GM23248 (cell line): Measurements from ENCODE around the gene BMP10. TPM values are rescaled to one million over a fixed set of nuclear protein-coding genes. Genes with fewer than 3 reads are reported as not detected.

ENCODE experiments used
- DNase-seq: peaks from one replicate; pipeline ENCODE4 v3.0.0-alpha.2; 2015
- H2AFZ ChIP-seq: fragments of 200-600 bp; sonication (generic); 2 replicates; pipeline ENCODE4 v1.6.1; 2016; ENCODE audit warnings: antibody characterized with exemption
- H3F3A ChIP-seq: fragments of 200-600 bp; sonication (generic); 2 replicates; pipeline ENCODE4 v1.6.1; 2016; ENCODE audit warnings: mild to moderate bottlenecking, antibody characterized with exemption, mixed run types; ENCODE audit not compliant: insufficient read depth
- H3K27ac ChIP-seq: fragments of 200-600 bp; sonication (generic); 2 replicates; pipeline ENCODE4 v1.5.1; 2016; ENCODE audit warnings: mild to moderate bottlenecking
- H3K27me3 ChIP-seq: fragments of 200-600 bp; sonication (generic); replicated peaks from 2 replicates; pipeline ENCODE4 v1.6.1; 2016; ENCODE audit warnings: mild to moderate bottlenecking; ENCODE audit not compliant: insufficient read depth
- H3K36me3 ChIP-seq: fragments of 200-600 bp; sonication (generic); 2 replicates; pipeline ENCODE4 v1.6.1; 2016; ENCODE audit warnings: low read depth, mild to moderate bottlenecking
- H3K4me1 ChIP-seq: fragments of 200-600 bp; sonication (generic); 2 replicates; pipeline ENCODE4 v1.6.1; 2016; ENCODE audit warnings: mild to moderate bottlenecking; ENCODE audit not compliant: insufficient read depth
- H3K4me2 ChIP-seq: fragments of 200-600 bp; sonication (generic); one replicate; pipeline ENCODE4 v1.6.1; 2016; ENCODE audit warnings: mild to moderate bottlenecking; ENCODE audit not compliant: unreplicated experiment
- H3K4me3 ChIP-seq: fragments of 200-600 bp; sonication (generic); 2 replicates; pipeline ENCODE4 v1.5.1; 2016; ENCODE audit warnings: mild to moderate bottlenecking
- H3K79me2 ChIP-seq: fragments of 200-600 bp; sonication (generic); 2 replicates; pipeline ENCODE4 v1.6.1; 2016; ENCODE audit warnings: mild to moderate bottlenecking; ENCODE audit not compliant: insufficient read depth
- H3K9ac ChIP-seq: fragments of 200-600 bp; sonication (generic); 2 replicates; pipeline ENCODE4 v1.6.1; 2016; ENCODE audit warnings: mild to moderate bottlenecking
- H3K9me2 ChIP-seq: fragments of 200-600 bp; sonication (generic); 2 replicates; pipeline ENCODE4 v1.6.1; 2016; ENCODE audit warnings: mixed run types, mild to moderate bottlenecking, moderate library complexity; ENCODE audit not compliant: insufficient read depth
- H3K9me3 ChIP-seq: fragments of 200-600 bp; sonication (generic); one replicate; pipeline ENCODE4 v1.6.1; 2017; ENCODE audit warnings: low read depth
- H4K20me1 ChIP-seq: fragments of 200-600 bp; sonication (generic); 2 replicates; pipeline ENCODE4 v1.6.0; 2016; ENCODE audit not compliant: insufficient read depth
- EZH2 ChIP-seq: fragments of 200-600 bp; sonication (generic); IDR thresholded peaks from 2 replicates; pipeline ENCODE4 v1.6.1; 2018; ENCODE audit warnings: antibody characterized with exemption, mild to moderate bottlenecking; ENCODE audit not compliant: insufficient read depth, poor library complexity, severe bottlenecking
- EZH2phosphoT487 ChIP-seq: fragments of 200-600 bp; sonication (generic); IDR thresholded peaks from 2 replicates; pipeline ENCODE4 v1.6.1; 2018; ENCODE audit warnings: antibody characterized with exemption, moderate library complexity, mild to moderate bottlenecking, low read depth; ENCODE audit not compliant: insufficient read depth
- WGBS, 2 experiments: methylation state at CpG; one replicate each; pipeline ENCODE4 v1.1.6; 2015 to 2017; ENCODE audit warnings: low lambda C conversion rate in 2 of 2, low coverage in 1 of 2; ENCODE audit errors: missing lambda C conversion rate in 2 of 2; 5-methylcytosine and 5-hydroxymethylcytosine counted together
- in situ Hi-C: fragments of 300-500 bp; cut with MboI; formaldehyde crosslinking; loops from 2 replicates; pipeline ENCODE4 v1.15.0; 2020
- polyA plus RNA-seq: library from polyadenylated mRNA; unstranded; fragments of >200 nt; fragmentation: Nextera tagmentation; extraction: Ambion mirVana; gene quantifications from 2 replicates; pipeline ENCODE4 v1.2.1, GENCODE V29; 2016
- total RNA-seq: library from RNA; depleted of rRNA; stranded (reverse); fragments of >200 nt; shearing (Covaris generic); gene quantifications from 2 replicates; pipeline ENCODE4 v1.2.3, GENCODE V29; 2014

Gene BMP10
- total and polyA plus RNA-seq, 2 experiments from 2014 or later, result not detected

DNA sequence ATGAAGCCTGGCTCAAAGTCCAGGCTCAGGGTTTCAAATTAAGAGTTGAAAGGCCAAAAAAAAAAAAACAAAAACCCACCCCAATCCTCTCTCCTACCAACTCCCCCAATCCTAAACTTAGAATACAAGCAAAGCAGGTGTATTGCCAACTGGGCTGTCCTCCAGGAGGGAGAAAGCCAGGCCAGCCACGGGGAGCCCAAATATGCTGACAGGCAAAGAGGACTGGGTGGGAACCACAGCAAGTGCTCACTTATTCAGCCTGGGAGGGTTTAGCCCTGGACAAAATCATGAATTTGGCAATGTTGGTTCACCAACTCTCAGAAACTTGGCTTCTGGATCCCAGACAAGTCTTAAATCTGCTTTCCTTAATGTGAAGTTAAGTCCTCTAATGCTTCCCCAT is 45.0 kb upstream of the BMP10 start:
- no peaks in the 10 kb centered on the region for H3K9me2 ChIP-seq
- H4K20me1 ChIP-seq, result no peaks in the 10 kb centered on the region
- no peak for DNase-seq
- no peaks in the 10 kb centered on the region for H3K4me1 ChIP-seq
- H3K4me3 ChIP-seq, result no peak overlapping the region
- no peak overlapping the region for H3K9ac ChIP-seq
- in situ Hi-C loops, result loop anchor here (10.0 kb wide), 1 partner anchor 431 kb away; no protein-coding TSS in a partner anchor
- no peaks in the 10 kb centered on the region for H3K36me3 ChIP-seq
- H3K79me2 ChIP-seq, result no peaks in the 10 kb centered on the region
- no peaks in the 10 kb centered on the region for H3K9me3 ChIP-seq
- H2AFZ ChIP-seq, result no peak overlapping the region
- peaks cover 8% of the 10 kb centered on the region; the same call in 1 of the 2 replicates for H3K27me3 ChIP-seq
- 0% methylated on average over 1 of the region's 1 CpG for WGBS, 2 experiments
- no peak overlapping the region for H3K27ac ChIP-seq
- H3K4me2 ChIP-seq, result no peak overlapping the region
- no peaks in the 10 kb centered on the region for H3F3A ChIP-seq
- TF ChIP-seq EZH2phosphoT487, result no peak
- no peak for TF ChIP-seq EZH2

DNA sequence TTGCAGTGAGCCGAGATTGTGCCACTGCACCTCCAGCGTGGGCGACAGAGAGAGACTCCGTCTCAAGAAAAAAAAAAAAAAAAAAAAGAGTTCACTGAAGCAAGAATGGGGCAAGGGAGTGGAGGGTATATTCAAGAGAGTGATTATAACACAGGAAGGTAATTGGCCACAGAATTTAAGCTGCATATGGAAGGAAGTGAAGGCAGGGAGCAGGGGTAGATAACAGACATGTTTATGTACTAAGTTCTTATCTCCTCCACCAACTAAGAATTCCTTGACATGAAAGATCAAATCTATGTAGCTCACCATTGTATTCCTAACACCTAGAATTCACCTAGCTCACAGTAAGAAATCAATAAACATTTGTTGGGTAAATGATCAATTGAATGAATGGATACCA is 44.2 kb upstream of the BMP10 start:
- Histone ChIP-seq H4K20me1 (no peaks in the 10 kb centered on the region), H3K4me1 (no peaks in the 10 kb centered on the region), H3K27ac (no peak overlapping the region), H3F3A (no peaks in the 10 kb centered on the region), H3K9ac (no peak overlapping the region), H3K27me3 (peaks cover 8% of the 10 kb centered on the region; the same call in 1 of the 2 replicates), H2AFZ (no peak overlapping the region), H3K4me2 (no peak overlapping the region), H3K9me2 (no peaks in the 10 kb centered on the region), H3K4me3 (no peak overlapping the region), H3K9me3 (no peaks in the 10 kb centered on the region), H3K36me3 (no peaks in the 10 kb centered on the region), H3K79me2 (no peaks in the 10 kb centered on the region)
- no peak for DNase-seq
- in situ Hi-C loops, result loop anchor here (10.0 kb wide), 1 partner anchor 431 kb away; no protein-coding TSS in a partner anchor
- TF ChIP-seq EZH2phosphoT487 (no peak), EZH2 (no peak)
- 85 to 87% methylated on average over 4 of the region's 4 CpGs for WGBS, 2 experiments

DNA sequence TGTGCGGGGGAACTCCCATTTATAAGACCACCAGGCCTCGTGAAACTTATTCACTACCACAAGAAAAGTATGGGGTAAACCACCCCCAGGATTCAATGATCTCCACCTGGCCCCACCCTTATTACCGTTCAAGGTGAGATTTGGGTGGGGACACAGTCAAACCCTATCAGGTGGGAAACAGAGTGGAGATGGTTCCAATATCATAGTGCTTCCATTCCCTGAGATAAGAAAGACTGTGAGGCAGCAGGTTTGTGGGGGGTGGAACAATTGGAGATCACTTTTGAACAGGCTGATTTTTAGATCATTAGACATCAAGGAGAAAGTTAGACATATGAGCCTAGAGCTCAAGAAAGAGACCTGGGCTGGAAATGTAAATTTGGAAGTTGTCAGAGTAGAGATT is 42.2 kb upstream of the BMP10 start:
- WGBS, 2 experiments, result 68% methylated on average over 2 to 3 of the region's 3 CpGs
- no peaks in the 10 kb centered on the region for H4K20me1 ChIP-seq

DNA sequence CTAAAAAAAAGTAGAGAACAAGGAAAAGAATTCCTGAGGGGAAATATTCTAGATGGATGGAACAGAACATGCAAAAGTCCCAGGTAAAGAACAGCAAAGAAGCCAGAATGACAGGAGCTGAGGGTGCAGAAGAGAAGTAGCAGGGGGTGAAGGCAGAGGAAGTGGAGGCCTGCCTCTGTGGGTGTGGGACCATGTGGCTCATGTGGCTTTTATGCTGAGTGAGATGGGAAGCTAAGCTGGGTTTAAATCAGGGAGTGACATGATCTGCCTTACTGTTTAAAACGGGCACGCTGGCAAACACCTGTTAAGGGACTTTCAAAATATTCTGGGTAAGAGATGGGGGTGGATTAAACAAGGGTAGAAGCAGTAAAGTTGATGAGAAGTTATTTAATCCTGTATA is 41.5 kb upstream of the BMP10 start:
- Histone ChIP-seq H3K9me3 (no peaks in the 10 kb centered on the region), H3K4me1 (peaks cover 6% of the 10 kb centered on the region), H3K4me3 (no peak overlapping the region), H4K20me1 (no peaks in the 10 kb centered on the region), H3K9me2 (no peaks in the 10 kb centered on the region), H3K79me2 (no peaks in the 10 kb centered on the region), H3K27me3 (peaks cover 8% of the 10 kb centered on the region; the same call in 1 of the 2 replicates), H3K27ac (no peak overlapping the region), H3K4me2 (no peak overlapping the region), H3F3A (no peaks in the 10 kb centered on the region), H3K9ac (no peak overlapping the region), H3K36me3 (no peaks in the 10 kb centered on the region), H2AFZ (no peak overlapping the region)
- DNase-seq, result no peak
- 19 to 28% methylated on average over 1 to 2 of the region's 2 CpGs for WGBS, 2 experiments
- no peak for TF ChIP-seq EZH2phosphoT487
- no peak for TF ChIP-seq EZH2
- in situ Hi-C loops, result loop anchor here (10.0 kb wide), 1 partner anchor 428 kb away; no protein-coding TSS in a partner anchor

More for the DNA sequence above, 42.2 kb upstream of the BMP10 start:
- TF ChIP-seq EZH2phosphoT487 (no peak), EZH2 (no peak)
- no peaks in the 10 kb centered on the region for H3F3A ChIP-seq
- H3K27me3 ChIP-seq, result peaks cover 8% of the 10 kb centered on the region; the same call in 1 of the 2 replicates
- in situ Hi-C loops, result loop anchor here (10.0 kb wide), 1 partner anchor 429 kb away; no protein-coding TSS in a partner anchor
- no peaks in the 10 kb centered on the region for H3K9me3 ChIP-seq
- no peaks in the 10 kb centered on the region for H3K36me3 ChIP-seq
- H3K9me2 ChIP-seq, result no peaks in the 10 kb centered on the region
- H3K9ac ChIP-seq, result no peak overlapping the region
- DNase-seq, result no peak
- no peak overlapping the region for H3K4me3 ChIP-seq
- H3K79me2 ChIP-seq, result no peaks in the 10 kb centered on the region
- no peak overlapping the region for H3K27ac ChIP-seq
- H3K4me1 ChIP-seq, result peaks cover 6% of the 10 kb centered on the region
- H3K4me2 ChIP-seq, result no peak overlapping the region
- no peak overlapping the region for H2AFZ ChIP-seq
